Kidney (tissue), 14 donors: ENCODE data around the gene APOL4. TPM values are rescaled to one million over a fixed set of nuclear protein-coding genes. Genes with fewer than 3 reads are reported as not detected.

Source experiments
- DNase-seq, 5 donors: peaks; one replicate each; pipeline ENCODE4 v3.0.0-alpha.2; 2013 to 2020
- FAIRE-seq: peaks from 2 replicates; lab custom pipeline; 2012; peaks lifted over from hg19 to GRCh38; lab: Jason Lieb, UNC
- H3K27ac ChIP-seq, 2 donors: one replicate each; pipeline ENCODE4 v1.7.0; 2013; ENCODE audit warnings: low read depth in 2 of 2, low read length in 2 of 2, inconsistent platforms in 1 of 2
- H3K27me3 ChIP-seq: one replicate; pipeline ENCODE4 v1.7.1; 2013; ENCODE audit warnings: low read length, inconsistent platforms; ENCODE audit not compliant: control insufficient read depth, insufficient read depth
- H3K36me3 ChIP-seq, 3 donors: one replicate each; pipeline versions ENCODE4 v1.7.0 to v1.7.1; 2013; ENCODE audit warnings: low read length in 3 of 3, control low read depth in 1 of 3, inconsistent platforms in 1 of 3; ENCODE audit not compliant: insufficient read depth in 3 of 3, control insufficient read depth in 2 of 3
- H3K4me1 ChIP-seq, 3 donors: one replicate each; pipeline versions ENCODE4 v1.7.0 to v1.7.1; 2013; ENCODE audit warnings: low read length in 3 of 3, inconsistent platforms in 1 of 3, low read depth in 1 of 3; ENCODE audit not compliant: control insufficient read depth in 2 of 3, insufficient read depth in 2 of 3
- H3K4me3 ChIP-seq, 3 donors: one replicate each; pipeline versions ENCODE4 v1.7.0 to v1.8.1; 2013; ENCODE audit warnings: low read length in 3 of 3, control low read depth in 1 of 3, inconsistent platforms in 1 of 3
- H3K9ac ChIP-seq, 3 donors: one replicate each; pipeline versions ENCODE4 v1.7.0 to v1.7.1; 2013; ENCODE audit warnings: low read length in 3 of 3, control low read depth in 1 of 3, inconsistent platforms in 1 of 3
- H3K9me3 ChIP-seq, 3 donors: one replicate each; pipeline versions ENCODE4 v1.7.0 to v1.7.1; 2013; ENCODE audit warnings: low read length in 3 of 3, control low read depth in 1 of 3, inconsistent platforms in 1 of 3; ENCODE audit not compliant: control insufficient read depth in 2 of 3, insufficient read depth in 1 of 3
- CTCF ChIP-seq: IDR thresholded peaks from 3 replicates; pipeline ENCODE4 v1.5.1; 2012; ENCODE audit warnings: mild to moderate bottlenecking, moderate library complexity, borderline replicate concordance; ENCODE audit not compliant: insufficient read depth; ENCODE audit errors: extremely low read depth
- intact Hi-C: fragments of 100-400 bp; cut with DNase I; formaldehyde crosslinking; loops from one replicate; pipeline ENCODE4 v1.11.1; 2022
- polyA plus RNA-seq: library from polyadenylated mRNA; stranded (reverse); fragments of 350-450 nt; fragmentation: Illumina TruSeq; extraction: RNeasy Lipid Tissue Mini Kit (QIAGEN cat#74804); gene quantifications from one replicate; pipeline ENCODE4 v1.2.3, GENCODE V29; 2014; ENCODE audit warnings: low read depth, low replicate concordance; ENCODE audit not compliant: insufficient read depth
- total RNA-seq: library from RNA; stranded (reverse); fragmentation: NEBNext Ultra II Directional; extraction: Animal tissue kit (Norgen Biotek cat#: 25700); gene quantifications from one replicate; pipeline ENCODE4 v1.2.1, GENCODE V29; 2021
- donor health status: control.
- donor health status: control.
- donor health status: control.
- donor health status: control.
- donor health status: control.
- donor health status: DM: yes; HTN: yes; CAD: no.
- donor health status: Normal renal cell carcinoma (clear cell type).

The APOL4 gene
- total and polyA plus RNA-seq, 2 donors from 2014 or later = 6.1 to 8.7 TPM

GRCh38 chr22:36247955-36248354 lies 46.3 kb upstream of the APOL4 start:
- H3K9me3 ChIP-seq = no peaks in the 10 kb centered on the region
- H3K4me1 ChIP-seq = peaks cover 0 to 6% (median 0%) of the 10 kb centered on the region in 3 donors
- DNase-seq = no peak
- H3K4me3 ChIP-seq = no peak overlapping the region
- intact Hi-C loops = no loop called here
- no peaks in the 10 kb centered on the region for H3K27me3 ChIP-seq
- no peak overlapping the region for H3K27ac ChIP-seq
- no peaks in the 10 kb centered on the region for H3K36me3 ChIP-seq
- no peak overlapping the region for H3K9ac ChIP-seq
- FAIRE-seq = no peak
- TF ChIP-seq CTCF = no peak

- DNase-seq (peak in 1 of 5 donors; percentile 8), FAIRE-seq (no peak)
- Histone ChIP-seq H3K9me3 (no peaks in the 10 kb centered on the region), H3K27ac (no peak overlapping the region), H3K4me1 (peaks cover 0 to 2% (median 0%) of the 10 kb centered on the region in 3 donors), H3K4me3 (no peak overlapping the region), H3K36me3 (no peaks in the 10 kb centered on the region), H3K27me3 (no peaks in the 10 kb centered on the region), H3K9ac (no peak overlapping the region)
- no peak for TF ChIP-seq CTCF
- intact Hi-C loops = no loop called here
Measured at GRCh38 chr22:36246718-36247117, 45.1 kb upstream of the APOL4 start.

- no peaks in the 10 kb centered on the region for H3K27me3 ChIP-seq
- intact Hi-C loops = no loop called here
- no peaks in the 10 kb centered on the region for H3K9me3 ChIP-seq
- FAIRE-seq = no peak
- no peak for DNase-seq
- H3K36me3 ChIP-seq = no peaks in the 10 kb centered on the region
- peaks cover 0 to 2% (median 0%) of the 10 kb centered on the region in 3 donors for H3K4me1 ChIP-seq
- no peak overlapping the region for H3K27ac ChIP-seq
- H3K9ac ChIP-seq = no peak overlapping the region
- TF ChIP-seq CTCF = no peak
- no peak overlapping the region for H3K4me3 ChIP-seq
Measured at GRCh38 chr22:36245805-36246356, 44.3 kb upstream of the APOL4 start.
